Superior temporal gyrus (tissue), 1 donor: ENCODE data around the gene ZNF653.
"Not testable (repeated sequence)": the region's sequence is repeated elsewhere in the genome, so short reads cannot be mapped to it uniquely, and the experiment has no call there.

Experiments used
- DNase-seq: peaks from one replicate; pipeline ENCODE4 v3.0.0-alpha.2; 2016; ENCODE audit errors: extremely low spot score

The ZNF653 gene

DNA sequence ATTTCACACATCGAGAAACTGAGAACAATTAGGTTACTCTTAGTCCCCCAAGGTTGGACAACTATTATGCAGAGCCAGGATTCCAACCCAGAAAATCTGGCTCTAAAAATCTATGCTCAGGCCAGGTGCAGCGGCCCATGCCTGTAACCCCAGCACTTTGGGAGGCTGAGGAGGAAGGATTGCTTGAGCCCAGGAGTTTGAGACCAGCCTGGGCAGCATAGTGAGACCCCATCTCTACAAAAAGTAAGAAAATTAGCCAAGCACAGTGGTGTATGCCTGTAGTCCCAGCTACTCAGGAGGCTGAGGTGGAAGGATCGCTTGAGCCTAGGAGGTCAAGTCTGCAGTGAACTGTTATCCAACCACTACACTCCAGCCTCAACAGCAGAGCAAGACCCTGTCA, 72.1 kb downstream of the ZNF653 start:
- DNase-seq = not testable (repeated sequence)
